Natural killer cell (primary cell): Measurements from ENCODE around the gene C1QTNF6. TPM values are rescaled to one million over a fixed set of nuclear protein-coding genes. Genes with fewer than 3 reads are reported as not detected.

Source experiments
- ATAC-seq, 3 donors: fragments of 150-1000 bp in 2 of 3; fragments of 200-7000 bp in 1 of 3; cut with Tn5 transposase; 1 replicate in 1 of 3; 2 replicates in 2 of 3; pipeline ENCODE4 v1.10.0; 2021; ENCODE audit warnings: mild to moderate bottlenecking in 2 of 3, moderate library complexity in 2 of 3
- DNase-seq, 2 donors: peaks; one replicate each; pipeline versions ENCODE4 v3.0.0 to v3.0.0-alpha.2; 2013 to 2021; ENCODE audit warnings: mixed read lengths in 1 of 2
- H3K27ac ChIP-seq: one replicate; pipeline ENCODE4 v1.5.1; 2013; ENCODE audit warnings: mild to moderate bottlenecking, low read length
- H3K27me3 ChIP-seq: one replicate; pipeline ENCODE4 v1.6.1; 2013; ENCODE audit warnings: low read length; ENCODE audit not compliant: control insufficient read depth, insufficient read depth
- H3K36me3 ChIP-seq: one replicate; pipeline ENCODE4 v1.6.1; 2013; ENCODE audit warnings: low read length; ENCODE audit not compliant: control insufficient read depth, insufficient read depth
- H3K4me1 ChIP-seq: one replicate; pipeline ENCODE4 v1.6.1; 2013; ENCODE audit warnings: low read length; ENCODE audit not compliant: control insufficient read depth, insufficient read depth
- H3K4me3 ChIP-seq: one replicate; pipeline ENCODE4 v1.5.1; 2013; ENCODE audit warnings: low read length
- H3K9me3 ChIP-seq: one replicate; pipeline ENCODE4 v1.6.1; 2013; ENCODE audit warnings: low read length; ENCODE audit not compliant: control insufficient read depth, insufficient read depth
- H3K27ac Mint-ChIP-seq, 2 donors: one replicate each; pipeline ENCODE4 v1.8.0; 2022; ENCODE audit warnings: mild to moderate bottlenecking in 2 of 2, mixed read lengths in 2 of 2, moderate library complexity in 1 of 2
- H3K27me3 Mint-ChIP-seq, 2 donors: one replicate each; pipeline ENCODE4 v1.8.0; 2022; ENCODE audit warnings: low read depth in 2 of 2, mixed read lengths in 2 of 2
- H3K36me3 Mint-ChIP-seq: one replicate; pipeline ENCODE4 v1.8.0; 2022; ENCODE audit warnings: mixed read lengths
- H3K4me1 Mint-ChIP-seq, 2 donors: one replicate each; pipeline ENCODE4 v1.8.0; 2022; ENCODE audit warnings: mixed read lengths in 2 of 2
- H3K4me3 Mint-ChIP-seq: one replicate; pipeline ENCODE4 v1.8.0; 2022; ENCODE audit warnings: mild to moderate bottlenecking, moderate library complexity, mixed read lengths
- H3K9me3 Mint-ChIP-seq, 2 donors: one replicate each; pipeline ENCODE4 v1.8.0; 2022; ENCODE audit warnings: mixed read lengths in 2 of 2
- WGBS: methylation state at CpG from one replicate; pipeline ENCODE4 v1.1.7; 2013; ENCODE audit warnings: missing lambda C conversion rate; ENCODE audit not compliant: insufficient coverage; 5-methylcytosine and 5-hydroxymethylcytosine counted together
- intact Hi-C: fragments of 100-400 bp; cut with micrococcal nuclease; formaldehyde crosslinking; loops from one replicate; pipeline ENCODE4 v1.14.2; 2022
- total RNA-seq, 4 donors: library from RNA; stranded (reverse); fragments of 120-200 nt in 1 of 4; gene quantifications; one replicate each; pipeline versions ENCODE4 v1.2.3 to v1.2.4, GENCODE V29; 2013 to 2022
- TF ChIP-seq, protein P1 (sequence below): fragments of 200-600 bp; IDR thresholded peaks from one replicate; pipeline ENCODE4 v1.8.0; 2022; ENCODE audit warnings: antibody characterized with exemption

Gene C1QTNF6
- total RNA-seq, 3 donors from 2014 or later (not counting 1 experiment from before 2014, with no cell fraction given): 6.0 to 10.3 (median 6.7) TPM

DNA sequence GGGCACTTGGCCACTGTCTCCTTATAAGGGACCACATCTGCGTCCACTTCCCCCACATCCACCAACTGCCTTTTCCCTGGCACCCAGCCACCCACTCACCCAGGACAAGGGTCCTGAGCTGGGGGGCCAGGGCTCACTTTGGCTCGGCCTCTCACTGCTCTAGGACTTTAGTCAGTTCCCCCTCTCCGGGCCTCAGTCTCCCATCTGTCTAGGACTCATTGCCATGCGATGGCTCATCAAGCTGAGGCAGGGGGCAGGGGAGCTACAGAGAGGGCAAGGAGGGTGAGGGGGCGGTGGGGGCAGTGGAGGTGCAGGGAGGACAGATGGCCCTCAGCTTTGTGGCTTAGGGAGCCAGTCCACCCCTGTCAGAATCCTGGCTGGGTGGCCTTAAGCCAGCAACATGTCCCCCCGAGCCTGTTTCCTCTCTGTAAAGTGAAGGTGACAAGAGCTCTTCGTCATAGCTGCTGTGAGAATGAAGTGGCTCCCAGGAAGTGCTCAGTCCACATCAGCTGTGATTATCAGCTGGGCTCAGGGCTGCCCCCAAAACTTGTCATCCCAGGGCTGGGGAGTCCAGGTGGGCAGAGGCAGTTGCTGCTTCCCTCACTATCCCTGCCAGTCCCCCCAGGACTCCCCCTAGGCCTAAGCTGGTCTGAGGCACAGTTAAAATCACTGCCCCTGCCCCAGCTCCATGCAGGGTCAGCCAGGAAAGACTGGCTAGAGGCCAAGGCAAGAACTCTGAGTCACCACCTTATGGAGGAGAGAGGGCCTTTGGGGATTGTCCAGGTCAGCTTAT, 41.2 kb upstream of the C1QTNF6 start:
- Histone ChIP-seq H3K36me3 (peaks cover 85% of the 10 kb centered on the region), H3K27me3 (no peaks in the 10 kb centered on the region), H3K27ac (peak overlapping the region; percentile 97), H3K9me3 (no peaks in the 10 kb centered on the region), H3K4me3 (peak overlapping the region; percentile 11), H3K4me1 (peaks cover 94% of the 10 kb centered on the region)
- peak overlapping the region; percentile 93 to 98 for H3K27ac Mint-ChIP-seq
- intact Hi-C loops: loop anchor here (2.0 to 5.0 kb wide), 2 partner anchors 30 to 33 kb away; no protein-coding TSS in a partner anchor
- WGBS: 51% methylated on average over 7 of the region's 7 CpGs
- TF ChIP-seq, protein P1, sequence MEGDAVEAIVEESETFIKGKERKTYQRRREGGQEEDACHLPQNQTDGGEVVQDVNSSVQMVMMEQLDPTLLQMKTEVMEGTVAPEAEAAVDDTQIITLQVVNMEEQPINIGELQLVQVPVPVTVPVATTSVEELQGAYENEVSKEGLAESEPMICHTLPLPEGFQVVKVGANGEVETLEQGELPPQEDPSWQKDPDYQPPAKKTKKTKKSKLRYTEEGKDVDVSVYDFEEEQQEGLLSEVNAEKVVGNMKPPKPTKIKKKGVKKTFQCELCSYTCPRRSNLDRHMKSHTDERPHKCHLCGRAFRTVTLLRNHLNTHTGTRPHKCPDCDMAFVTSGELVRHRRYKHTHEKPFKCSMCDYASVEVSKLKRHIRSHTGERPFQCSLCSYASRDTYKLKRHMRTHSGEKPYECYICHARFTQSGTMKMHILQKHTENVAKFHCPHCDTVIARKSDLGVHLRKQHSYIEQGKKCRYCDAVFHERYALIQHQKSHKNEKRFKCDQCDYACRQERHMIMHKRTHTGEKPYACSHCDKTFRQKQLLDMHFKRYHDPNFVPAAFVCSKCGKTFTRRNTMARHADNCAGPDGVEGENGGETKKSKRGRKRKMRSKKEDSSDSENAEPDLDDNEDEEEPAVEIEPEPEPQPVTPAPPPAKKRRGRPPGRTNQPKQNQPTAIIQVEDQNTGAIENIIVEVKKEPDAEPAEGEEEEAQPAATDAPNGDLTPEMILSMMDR: no peak
- peak overlapping the region; percentile 81 for H3K4me3 Mint-ChIP-seq
- peaks cover 14% of the 10 kb centered on the region for H3K36me3 Mint-ChIP-seq
- DNase-seq (peak; percentile 55 to 79), ATAC-seq (peak; percentile 38 to 59 (median 49))
- H3K4me1 Mint-ChIP-seq: peaks cover 82 to 90% of the 10 kb centered on the region in 2 donors
- H3K9me3 Mint-ChIP-seq: no peaks in the 10 kb centered on the region
- H3K27me3 Mint-ChIP-seq: no peaks in the 10 kb centered on the region

DNA sequence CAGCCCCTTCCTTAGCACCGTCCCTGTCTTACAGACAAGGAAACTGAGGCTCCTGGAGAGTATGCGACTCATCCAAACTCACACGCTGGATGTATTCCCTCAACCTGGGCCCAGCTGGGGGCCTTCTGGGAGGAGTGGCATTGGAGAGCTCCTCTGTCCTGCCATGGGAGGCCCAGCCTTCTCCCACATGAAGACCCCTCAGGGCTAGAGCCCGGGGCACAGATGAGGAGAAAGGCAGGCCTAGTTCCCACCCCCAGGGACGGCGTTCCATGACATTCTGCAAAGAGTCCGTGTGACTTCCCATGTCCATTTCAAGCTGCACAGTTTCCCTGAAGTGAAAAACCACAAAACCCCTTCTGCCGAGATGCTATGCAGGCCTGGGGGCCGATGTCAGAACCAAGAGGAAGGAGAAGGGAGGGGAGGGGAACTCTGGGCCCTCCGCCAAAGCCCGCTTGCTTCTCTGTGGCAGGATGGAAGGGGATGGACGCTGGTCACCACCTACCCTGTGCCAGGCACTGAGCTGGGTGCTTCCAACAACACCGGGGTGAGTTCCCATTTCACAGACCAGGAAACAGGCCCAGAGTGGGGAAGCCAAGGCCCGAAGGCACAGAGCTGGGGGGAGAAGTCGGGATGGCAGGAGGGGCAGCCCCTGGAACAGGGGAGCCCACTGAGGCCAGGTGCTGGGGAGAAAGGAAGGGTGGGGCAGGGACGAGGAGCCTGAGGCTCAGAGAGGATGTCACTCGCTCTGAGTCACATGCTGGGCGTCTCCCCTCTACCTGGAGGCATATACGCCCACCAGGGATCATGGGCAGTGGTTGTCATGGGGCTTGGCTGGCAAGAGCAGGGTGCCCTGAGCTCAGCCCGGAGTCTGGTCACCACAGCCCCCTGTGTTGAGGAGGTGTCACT, 40.3 kb upstream of the C1QTNF6 start:
- H3K4me1 Mint-ChIP-seq: peaks cover 82 to 90% of the 10 kb centered on the region in 2 donors
- peaks cover 85% of the 10 kb centered on the region for H3K36me3 ChIP-seq
- TF ChIP-seq, protein P1: no peak
- H3K4me3 Mint-ChIP-seq: peak overlapping the region; percentile 81
- DNase-seq (peak; percentile 36 to 67), ATAC-seq (peak in 1 of 3 donors; percentile 9)
- H3K4me1 ChIP-seq: peaks cover 94% of the 10 kb centered on the region
- no peak overlapping the region for H3K4me3 ChIP-seq
- peaks cover 20% of the 10 kb centered on the region for H3K36me3 Mint-ChIP-seq
- intact Hi-C loops: loop anchor here (2.0 to 5.0 kb wide), 2 partner anchors 30 to 34 kb away; no protein-coding TSS in a partner anchor
- peak overlapping the region; percentile 97 for H3K27ac ChIP-seq
- no peaks in the 10 kb centered on the region for H3K9me3 Mint-ChIP-seq
- H3K27me3 Mint-ChIP-seq: no peaks in the 10 kb centered on the region
- no peaks in the 10 kb centered on the region for H3K9me3 ChIP-seq
- no peaks in the 10 kb centered on the region for H3K27me3 ChIP-seq
- peak overlapping the region; percentile 93 to 98 for H3K27ac Mint-ChIP-seq
- 25% methylated on average over 20 of the region's 20 CpGs for WGBS

GRCh38 chr22:37226514-37226913, 38.5 kb upstream of the C1QTNF6 start:
- peaks cover 86 to 92% of the 10 kb centered on the region in 2 donors for H3K4me1 Mint-ChIP-seq
- no peaks in the 10 kb centered on the region for H3K27me3 ChIP-seq
- H3K9me3 Mint-ChIP-seq: peaks cover 0 to 3% of the 10 kb centered on the region in 2 donors
- intact Hi-C loops: loop anchor here (5.0 kb wide), 1 partner anchor 36 kb away; no protein-coding TSS in a partner anchor
- peaks cover 20% of the 10 kb centered on the region for H3K36me3 Mint-ChIP-seq
- peak in 1 of 2 donors; percentile 24 for DNase-seq
- H3K27ac ChIP-seq: peak overlapping the region; percentile 20
- TF ChIP-seq, protein P1: no peak
- H3K36me3 ChIP-seq: peaks cover 70% of the 10 kb centered on the region
- no peak overlapping the region for H3K4me3 ChIP-seq
- H3K4me1 ChIP-seq: peaks cover 94% of the 10 kb centered on the region
- peak overlapping the region; percentile 91 for H3K27ac Mint-ChIP-seq
- WGBS: 87% methylated on average over 13 of the region's 14 CpGs
- ATAC-seq: no peak
- no peaks in the 10 kb centered on the region for H3K9me3 ChIP-seq
- H3K4me3 Mint-ChIP-seq: no peak overlapping the region
- H3K27me3 Mint-ChIP-seq: no peaks in the 10 kb centered on the region
